Loucy (cell line): ENCODE results near the gene UBQLN1.

ENCODE experiments used
- H2AFZ ChIP-seq: fragments of 200-600 bp; sonication (generic); 2 replicates; pipeline ENCODE4 v1.6.0; 2016; ENCODE audit warnings: antibody characterized with exemption, mild to moderate bottlenecking, low read length, moderate library complexity
- H3F3A ChIP-seq: fragments of 200-600 bp; 2 replicates; pipeline ENCODE4 v1.6.0; 2016; ENCODE audit warnings: antibody characterized with exemption, low read depth, mild to moderate bottlenecking
- H3K27me3 ChIP-seq: fragments of 200-600 bp; sonication (generic); 2 replicates; pipeline ENCODE4 v1.6.1; 2014; ENCODE audit warnings: low read length, mild to moderate bottlenecking; ENCODE audit not compliant: insufficient read depth, poor library complexity, severe bottlenecking
- H3K36me3 ChIP-seq: fragments of 200-600 bp; sonication (generic); 2 replicates; pipeline ENCODE4 v1.6.1; 2016; ENCODE audit warnings: low read length; ENCODE audit not compliant: insufficient read depth
- H3K4me1 ChIP-seq: fragments of 200-600 bp; sonication (generic); 2 replicates; pipeline ENCODE4 v1.5.1; 2014; ENCODE audit warnings: low read length, mild to moderate bottlenecking; ENCODE audit not compliant: insufficient read depth, poor library complexity, severe bottlenecking
- H3K4me2 ChIP-seq: fragments of 200-600 bp; sonication (generic); 2 replicates; pipeline ENCODE4 v1.6.0; 2014; ENCODE audit warnings: antibody characterized with exemption, low read length, low read depth, mild to moderate bottlenecking; ENCODE audit not compliant: poor library complexity, severe bottlenecking
- H3K4me3 ChIP-seq: fragments of 200-600 bp; sonication (generic); 2 replicates; pipeline ENCODE4 v1.5.1; 2014; ENCODE audit warnings: low read length, mild to moderate bottlenecking, mixed read lengths; ENCODE audit not compliant: poor library complexity, severe bottlenecking
- H3K79me2 ChIP-seq: fragments of 200-600 bp; sonication (generic); 2 replicates; pipeline ENCODE4 v1.6.1; 2014; ENCODE audit warnings: low read length; ENCODE audit not compliant: insufficient read depth
- H3K9ac ChIP-seq: fragments of 200-600 bp; sonication (generic); 2 replicates; pipeline ENCODE4 v1.6.0; 2014; ENCODE audit warnings: mild to moderate bottlenecking, low read depth, low read length, moderate library complexity; ENCODE audit not compliant: poor library complexity, severe bottlenecking
- H3K9me2 ChIP-seq: fragments of 200-600 bp; sonication (generic); replicated peaks from 2 replicates; pipeline ENCODE4 v1.6.1; 2016; ENCODE audit warnings: low read depth, low read length, mixed read lengths
- H3K9me3 ChIP-seq: fragments of 200-600 bp; sonication (generic); 2 replicates; pipeline ENCODE4 v1.6.1; 2014; ENCODE audit warnings: mild to moderate bottlenecking, antibody characterized with exemption, low read length, low read depth; ENCODE audit not compliant: insufficient read depth
- H4K20me1 ChIP-seq: fragments of 200-600 bp; sonication (generic); 2 replicates; pipeline ENCODE4 v1.6.0; 2014; ENCODE audit warnings: antibody characterized with exemption, low read length, mild to moderate bottlenecking; ENCODE audit not compliant: insufficient read depth, poor library complexity, severe bottlenecking
- EZH2phosphoT487 ChIP-seq: fragments of 200-600 bp; IDR thresholded peaks from 2 replicates; pipeline ENCODE4 v1.6.1; 2018; ENCODE audit warnings: antibody characterized with exemption, mild to moderate bottlenecking, moderate library complexity, borderline replicate concordance
- TF ChIP-seq, protein P1 (sequence below): fragments of 200-600 bp; sonication (generic); conservative IDR thresholded peaks from 2 replicates; pipeline ENCODE4 v1.5.1; 2014; ENCODE audit warnings: mild to moderate bottlenecking, antibody characterized with exemption, low read length

UBQLN1 gene

DNA sequence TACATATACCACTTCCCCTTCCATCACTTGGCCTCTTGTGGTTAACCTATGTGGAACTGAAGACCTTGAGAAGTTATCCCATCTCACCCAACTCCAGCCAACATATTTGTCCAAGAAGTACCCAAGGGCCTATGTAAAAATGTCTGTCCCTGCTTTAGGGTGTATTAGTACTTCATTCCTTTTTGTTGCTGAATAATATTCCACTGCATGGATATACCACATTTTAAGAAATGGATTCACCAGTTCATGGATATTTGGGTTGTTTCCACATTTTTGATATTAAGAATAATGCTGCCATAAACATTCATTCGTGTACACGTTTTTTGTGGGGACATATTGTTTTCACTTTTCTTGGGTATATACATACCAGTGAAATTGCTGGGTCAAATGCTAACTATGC is 56.2 kb downstream of the UBQLN1 start:
- Histone ChIP-seq H2AFZ (no peak overlapping the region), H3K27me3 (no peaks in the 10 kb centered on the region), H4K20me1 (no peaks in the 10 kb centered on the region), H3K4me1 (no peaks in the 10 kb centered on the region), H3K4me2 (no peak overlapping the region), H3K9ac (no peak overlapping the region), H3F3A (no peaks in the 10 kb centered on the region), H3K9me3 (no peaks in the 10 kb centered on the region), H3K79me2 (no peaks in the 10 kb centered on the region), H3K4me3 (no peak overlapping the region), H3K36me3 (peaks cover 54% of the 10 kb centered on the region; the same call in 1 of the 2 replicates), H3K9me2 (no peaks in the 10 kb centered on the region)
- TF ChIP-seq, protein P1, sequence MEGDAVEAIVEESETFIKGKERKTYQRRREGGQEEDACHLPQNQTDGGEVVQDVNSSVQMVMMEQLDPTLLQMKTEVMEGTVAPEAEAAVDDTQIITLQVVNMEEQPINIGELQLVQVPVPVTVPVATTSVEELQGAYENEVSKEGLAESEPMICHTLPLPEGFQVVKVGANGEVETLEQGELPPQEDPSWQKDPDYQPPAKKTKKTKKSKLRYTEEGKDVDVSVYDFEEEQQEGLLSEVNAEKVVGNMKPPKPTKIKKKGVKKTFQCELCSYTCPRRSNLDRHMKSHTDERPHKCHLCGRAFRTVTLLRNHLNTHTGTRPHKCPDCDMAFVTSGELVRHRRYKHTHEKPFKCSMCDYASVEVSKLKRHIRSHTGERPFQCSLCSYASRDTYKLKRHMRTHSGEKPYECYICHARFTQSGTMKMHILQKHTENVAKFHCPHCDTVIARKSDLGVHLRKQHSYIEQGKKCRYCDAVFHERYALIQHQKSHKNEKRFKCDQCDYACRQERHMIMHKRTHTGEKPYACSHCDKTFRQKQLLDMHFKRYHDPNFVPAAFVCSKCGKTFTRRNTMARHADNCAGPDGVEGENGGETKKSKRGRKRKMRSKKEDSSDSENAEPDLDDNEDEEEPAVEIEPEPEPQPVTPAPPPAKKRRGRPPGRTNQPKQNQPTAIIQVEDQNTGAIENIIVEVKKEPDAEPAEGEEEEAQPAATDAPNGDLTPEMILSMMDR: no peak
- TF ChIP-seq EZH2phosphoT487: no peak

DNA sequence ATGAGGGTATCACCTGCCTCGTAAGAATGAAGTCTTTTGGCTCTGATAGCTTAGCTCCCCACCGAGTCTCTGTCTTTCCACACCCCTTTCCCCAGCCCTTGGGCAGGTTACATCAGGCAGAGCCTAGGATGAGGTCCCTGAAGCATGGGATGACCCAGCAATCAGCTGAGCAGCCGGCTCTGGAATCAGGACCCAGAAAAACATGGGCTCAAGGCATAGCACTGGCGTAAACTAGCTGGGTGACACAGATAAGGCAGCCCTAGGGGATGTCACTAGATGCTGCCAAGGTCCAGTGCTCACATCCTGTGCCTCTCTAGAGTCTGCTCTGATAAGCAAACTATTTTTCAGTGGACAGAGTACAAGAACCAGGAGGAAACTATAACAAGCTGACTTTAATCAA is 58.2 kb downstream of the UBQLN1 start:
- H3K4me2 ChIP-seq: no peak overlapping the region
- no peaks in the 10 kb centered on the region for H3K9me2 ChIP-seq
- no peak overlapping the region for H2AFZ ChIP-seq
- H3F3A ChIP-seq: no peaks in the 10 kb centered on the region
- no peaks in the 10 kb centered on the region for H3K79me2 ChIP-seq
- H3K4me1 ChIP-seq: no peaks in the 10 kb centered on the region
- no peaks in the 10 kb centered on the region for H3K27me3 ChIP-seq
- H3K36me3 ChIP-seq: peaks cover 33% of the 10 kb centered on the region; the same call in 1 of the 2 replicates
- no peak overlapping the region for H3K4me3 ChIP-seq
- H3K9ac ChIP-seq: no peak overlapping the region
- TF ChIP-seq, protein P1: no peak
- TF ChIP-seq EZH2phosphoT487: no peak
- no peaks in the 10 kb centered on the region for H3K9me3 ChIP-seq
- H4K20me1 ChIP-seq: no peaks in the 10 kb centered on the region

DNA sequence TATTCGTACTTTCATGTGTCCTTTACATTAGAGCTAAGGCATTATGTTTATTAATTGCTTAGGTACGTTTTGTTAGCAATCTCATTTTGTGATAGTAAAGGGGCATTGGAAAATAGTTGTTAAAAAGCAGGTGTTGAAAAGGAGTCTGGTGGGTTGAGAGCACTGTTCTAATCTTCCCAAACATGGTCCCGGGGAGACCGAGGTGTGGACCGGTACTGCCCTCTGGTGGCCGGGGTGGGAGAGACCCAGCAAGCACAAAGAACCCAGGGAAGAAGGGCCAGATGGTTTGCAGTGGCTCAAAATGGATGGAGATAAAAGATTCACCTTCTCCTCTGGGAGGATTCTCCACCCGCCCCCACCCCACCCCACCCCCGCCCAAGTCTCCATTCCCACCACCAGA is 58.7 kb downstream of the UBQLN1 start:
- no peak overlapping the region for H2AFZ ChIP-seq
- no peak overlapping the region for H3K4me3 ChIP-seq
- no peak overlapping the region for H3K4me2 ChIP-seq
- no peaks in the 10 kb centered on the region for H4K20me1 ChIP-seq
- no peaks in the 10 kb centered on the region for H3K79me2 ChIP-seq
- H3K36me3 ChIP-seq: peaks cover 29% of the 10 kb centered on the region; the same call in 1 of the 2 replicates
- no peak for TF ChIP-seq EZH2phosphoT487
- TF ChIP-seq, protein P1: peak; percentile 79
- H3K27me3 ChIP-seq: no peaks in the 10 kb centered on the region
- H3F3A ChIP-seq: no peaks in the 10 kb centered on the region
- H3K9ac ChIP-seq: no peak overlapping the region
- H3K9me3 ChIP-seq: no peaks in the 10 kb centered on the region
- no peaks in the 10 kb centered on the region for H3K9me2 ChIP-seq
- no peaks in the 10 kb centered on the region for H3K4me1 ChIP-seq
